ENCODE measurements around the gene DLGAP4. TPM values are rescaled to one million over a fixed set of nuclear protein-coding genes. Genes with fewer than 3 reads are reported as not detected.

Gene DLGAP4
- total and polyA plus RNA-seq, 2 of the 13 experiments (the other 11 are each of a cell fraction or from before 2014, with no cell fraction given), result 15.2 to 26.7 TPM

GRCh38 chr20:36573103-36573797, 267.1 kb downstream of the DLGAP4 start, which contains the start of gene TGIF2 (continued):
- TF ChIP-seq, protein P1, sequence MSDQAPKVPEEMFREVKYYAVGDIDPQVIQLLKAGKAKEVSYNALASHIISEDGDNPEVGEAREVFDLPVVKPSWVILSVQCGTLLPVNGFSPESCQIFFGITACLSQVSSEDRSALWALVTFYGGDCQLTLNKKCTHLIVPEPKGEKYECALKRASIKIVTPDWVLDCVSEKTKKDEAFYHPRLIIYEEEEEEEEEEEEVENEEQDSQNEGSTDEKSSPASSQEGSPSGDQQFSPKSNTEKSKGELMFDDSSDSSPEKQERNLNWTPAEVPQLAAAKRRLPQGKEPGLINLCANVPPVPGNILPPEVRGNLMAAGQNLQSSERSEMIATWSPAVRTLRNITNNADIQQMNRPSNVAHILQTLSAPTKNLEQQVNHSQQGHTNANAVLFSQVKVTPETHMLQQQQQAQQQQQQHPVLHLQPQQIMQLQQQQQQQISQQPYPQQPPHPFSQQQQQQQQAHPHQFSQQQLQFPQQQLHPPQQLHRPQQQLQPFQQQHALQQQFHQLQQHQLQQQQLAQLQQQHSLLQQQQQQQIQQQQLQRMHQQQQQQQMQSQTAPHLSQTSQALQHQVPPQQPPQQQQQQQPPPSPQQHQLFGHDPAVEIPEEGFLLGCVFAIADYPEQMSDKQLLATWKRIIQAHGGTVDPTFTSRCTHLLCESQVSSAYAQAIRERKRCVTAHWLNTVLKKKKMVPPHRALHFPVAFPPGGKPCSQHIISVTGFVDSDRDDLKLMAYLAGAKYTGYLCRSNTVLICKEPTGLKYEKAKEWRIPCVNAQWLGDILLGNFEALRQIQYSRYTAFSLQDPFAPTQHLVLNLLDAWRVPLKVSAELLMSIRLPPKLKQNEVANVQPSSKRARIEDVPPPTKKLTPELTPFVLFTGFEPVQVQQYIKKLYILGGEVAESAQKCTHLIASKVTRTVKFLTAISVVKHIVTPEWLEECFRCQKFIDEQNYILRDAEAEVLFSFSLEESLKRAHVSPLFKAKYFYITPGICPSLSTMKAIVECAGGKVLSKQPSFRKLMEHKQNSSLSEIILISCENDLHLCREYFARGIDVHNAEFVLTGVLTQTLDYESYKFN (CRISPR knock-in tag; conservative IDR thresholded peaks at IDR 0.05), result peak; percentile 80
- TF ChIP-seq NRL (CRISPR knock-in tag; IDR thresholded peaks at IDR 0.05; ENCODE audit: borderline replicate concordance), result peak; percentile 85; the same call in 1 of the 2 replicates
- TF ChIP-seq TMF1 (CRISPR knock-in tag; IDR thresholded peaks at IDR 0.05; ENCODE audit: low read depth), result peak; percentile 87; the same call in 1 of the 2 replicates
- TF ChIP-seq ZNF556 (CRISPR knock-in tag; IDR thresholded peaks at IDR 0.05; ENCODE audit: borderline replicate concordance), result peak; percentile 84
- peak in 1 of 2 experiments; percentile 58; a peak in 3 of 4 replicates for TF ChIP-seq REST (IDR thresholded peaks at IDR 0.05; ENCODE audit: borderline replicate concordance in 1 of 2, low read depth in 1 of 2, low read length in 2 of 2)
- peak; percentile 95 for TF ChIP-seq KDM5B (CRISPR knock-in tag; IDR thresholded peaks at IDR 0.05; ENCODE audit: borderline replicate concordance)
- no peak for TF ChIP-seq JDP2 (CRISPR knock-in tag; IDR thresholded peaks at IDR 0.05; ENCODE audit: borderline replicate concordance)
- TF ChIP-seq RFX1 (IDR thresholded peaks at IDR 0.05), result no peak
- 0 out of 2 replicates have a peak, but pooled peaks have one; percentile 48 for TF ChIP-seq ZNF432 (CRISPR knock-in tag; IDR thresholded peaks at IDR 0.05; ENCODE audit: borderline replicate concordance)
- TF ChIP-seq, protein P2, sequence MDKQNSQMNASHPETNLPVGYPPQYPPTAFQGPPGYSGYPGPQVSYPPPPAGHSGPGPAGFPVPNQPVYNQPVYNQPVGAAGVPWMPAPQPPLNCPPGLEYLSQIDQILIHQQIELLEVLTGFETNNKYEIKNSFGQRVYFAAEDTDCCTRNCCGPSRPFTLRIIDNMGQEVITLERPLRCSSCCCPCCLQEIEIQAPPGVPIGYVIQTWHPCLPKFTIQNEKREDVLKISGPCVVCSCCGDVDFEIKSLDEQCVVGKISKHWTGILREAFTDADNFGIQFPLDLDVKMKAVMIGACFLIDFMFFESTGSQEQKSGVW (CRISPR knock-in tag; IDR thresholded peaks at IDR 0.05; ENCODE audit: borderline replicate concordance), result no peak; the same call in 1 of the 2 replicates
- peak; percentile 71; the same call in 1 of the 2 replicates for TF ChIP-seq ZBTB38 (CRISPR knock-in tag; IDR thresholded peaks at IDR 0.05)
- TF ChIP-seq ZSCAN25 (CRISPR knock-in tag; IDR thresholded peaks at IDR 0.05), result peak; percentile 47; the same call in 1 of the 2 replicates
- TF ChIP-seq FOXP1 (IDR thresholded peaks at IDR 0.05), result no peak
- TF ChIP-seq FOXP1 (CRISPR knock-in tag; IDR thresholded peaks at IDR 0.05), result no peak
- no peak; the same call in none of the 2 replicates for TF ChIP-seq BORCS8-MEF2B (CRISPR knock-in tag; IDR thresholded peaks at IDR 0.05)
- TF ChIP-seq HNF4A (CRISPR knock-in tag; IDR thresholded peaks at IDR 0.05), result no peak
- TF ChIP-seq, protein P3, sequence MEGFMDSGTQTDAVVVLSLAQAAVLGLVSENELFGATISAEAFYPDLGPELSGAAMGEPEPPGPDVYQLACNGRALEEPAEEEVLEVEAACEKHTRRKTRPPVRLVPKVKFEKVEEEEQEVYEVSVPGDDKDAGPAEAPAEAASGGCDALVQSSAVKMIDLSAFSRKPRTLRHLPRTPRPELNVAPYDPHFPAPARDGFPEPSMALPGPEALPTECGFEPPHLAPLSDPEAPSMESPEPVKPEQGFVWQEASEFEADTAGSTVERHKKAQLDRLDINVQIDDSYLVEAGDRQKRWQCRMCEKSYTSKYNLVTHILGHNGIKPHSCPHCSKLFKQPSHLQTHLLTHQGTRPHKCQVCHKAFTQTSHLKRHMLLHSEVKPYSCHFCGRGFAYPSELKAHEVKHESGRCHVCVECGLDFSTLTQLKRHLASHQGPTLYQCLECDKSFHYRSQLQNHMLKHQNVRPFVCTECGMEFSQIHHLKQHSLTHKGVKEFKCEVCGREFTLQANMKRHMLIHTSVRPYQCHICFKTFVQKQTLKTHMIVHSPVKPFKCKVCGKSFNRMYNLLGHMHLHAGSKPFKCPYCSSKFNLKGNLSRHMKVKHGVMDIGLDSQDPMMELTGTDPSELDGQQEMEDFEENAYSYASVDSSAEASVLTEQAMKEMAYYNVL (CRISPR knock-in tag; IDR thresholded peaks at IDR 0.05; ENCODE audit: borderline replicate concordance), result peak; percentile 86
- TF ChIP-seq HOXA5 (CRISPR knock-in tag; IDR thresholded peaks at IDR 0.05), result peak; percentile 88; the same call in 1 of the 2 replicates
- no peak for TF ChIP-seq ZNF766 (CRISPR knock-in tag; IDR thresholded peaks at IDR 0.05; ENCODE audit: borderline replicate concordance)
- no peak for TF ChIP-seq FOSL1 (CRISPR knock-in tag; IDR thresholded peaks at IDR 0.05; ENCODE audit: borderline replicate concordance)

Data from HepG2 (cell line).